ENCODE results near the gene ZNF500.
"Not testable (repeated sequence)": the region's sequence is repeated elsewhere in the genome, so short reads cannot be mapped to it uniquely, and the experiment has no call there.

The ZNF500 gene

DNA sequence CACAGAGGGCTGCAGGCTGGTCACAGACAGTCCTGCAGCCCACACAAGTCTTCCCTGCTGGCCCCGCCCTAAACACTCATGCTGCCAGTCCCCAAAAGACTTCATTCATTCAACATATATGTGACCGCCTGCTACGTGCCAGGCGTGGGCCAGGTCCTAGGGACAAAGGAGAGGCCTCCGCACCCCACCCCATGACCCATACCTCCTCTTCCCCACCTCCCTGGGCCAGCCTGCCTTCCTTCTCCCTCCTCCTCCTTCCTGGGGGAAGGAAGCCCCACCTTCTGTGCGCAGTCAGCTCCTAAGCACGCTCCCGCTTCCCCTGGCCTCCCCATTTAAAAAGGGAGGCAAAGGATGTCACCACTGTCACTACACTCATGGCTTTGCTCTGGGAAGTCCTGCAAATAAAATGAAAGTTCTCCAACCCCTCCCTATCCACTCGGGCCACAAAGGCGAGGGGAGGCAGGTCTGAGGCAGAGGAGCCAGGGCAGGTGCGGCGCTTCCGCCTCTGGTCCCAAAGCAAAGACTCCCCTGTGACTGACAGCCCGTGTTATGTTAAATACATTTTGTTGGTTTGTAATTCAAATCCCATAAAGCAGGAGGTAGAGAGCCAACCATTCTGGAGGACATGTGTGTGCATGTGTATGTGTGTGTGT lies 23.6 kb downstream of the ZNF500 start:
- H4K20me1 ChIP-seq (ENCODE audit: control insufficient read depth, insufficient read depth, low read depth, low read length) = no peaks in the 10 kb centered on the region
- peak overlapping the region; percentile 70 for H3K4me2 ChIP-seq (ENCODE audit: low read length)
- no peaks in the 10 kb centered on the region for H3F3A ChIP-seq (ENCODE audit: control insufficient read depth, insufficient read depth)
- TF ChIP-seq, protein P1, sequence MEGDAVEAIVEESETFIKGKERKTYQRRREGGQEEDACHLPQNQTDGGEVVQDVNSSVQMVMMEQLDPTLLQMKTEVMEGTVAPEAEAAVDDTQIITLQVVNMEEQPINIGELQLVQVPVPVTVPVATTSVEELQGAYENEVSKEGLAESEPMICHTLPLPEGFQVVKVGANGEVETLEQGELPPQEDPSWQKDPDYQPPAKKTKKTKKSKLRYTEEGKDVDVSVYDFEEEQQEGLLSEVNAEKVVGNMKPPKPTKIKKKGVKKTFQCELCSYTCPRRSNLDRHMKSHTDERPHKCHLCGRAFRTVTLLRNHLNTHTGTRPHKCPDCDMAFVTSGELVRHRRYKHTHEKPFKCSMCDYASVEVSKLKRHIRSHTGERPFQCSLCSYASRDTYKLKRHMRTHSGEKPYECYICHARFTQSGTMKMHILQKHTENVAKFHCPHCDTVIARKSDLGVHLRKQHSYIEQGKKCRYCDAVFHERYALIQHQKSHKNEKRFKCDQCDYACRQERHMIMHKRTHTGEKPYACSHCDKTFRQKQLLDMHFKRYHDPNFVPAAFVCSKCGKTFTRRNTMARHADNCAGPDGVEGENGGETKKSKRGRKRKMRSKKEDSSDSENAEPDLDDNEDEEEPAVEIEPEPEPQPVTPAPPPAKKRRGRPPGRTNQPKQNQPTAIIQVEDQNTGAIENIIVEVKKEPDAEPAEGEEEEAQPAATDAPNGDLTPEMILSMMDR (IDR thresholded peaks at IDR 0.05; ENCODE audit: low read depth, low read length, poor library complexity, severe bottlenecking) = no peak
- TF ChIP-seq EZH2phosphoT487 (IDR thresholded peaks at IDR 0.05; ENCODE audit: borderline replicate concordance, low read length) = no peak
- no peaks in the 10 kb centered on the region for H3K9me3 ChIP-seq (ENCODE audit: control insufficient read depth, insufficient read depth, low read length)
- H3K36me3 ChIP-seq (ENCODE audit: control insufficient read depth, low read length) = no peaks in the 10 kb centered on the region
- H3K27ac ChIP-seq (ENCODE audit: low read depth, low read length) = no peak overlapping the region
- no peaks in the 10 kb centered on the region for H3K27me3 ChIP-seq (ENCODE audit: control insufficient read depth, low read length)
- peak overlapping the region; percentile 64 for H3K4me3 ChIP-seq (ENCODE audit: low read length)
- no peaks in the 10 kb centered on the region for H3K79me2 ChIP-seq (ENCODE audit: control insufficient read depth, low read length)
- H3K4me1 ChIP-seq (ENCODE audit: control insufficient read depth, low read length) = peaks cover 29% of the 10 kb centered on the region
- H3K9me2 ChIP-seq (replicated peaks; ENCODE audit: control insufficient read depth, low read length) = no peaks in the 10 kb centered on the region

DNA sequence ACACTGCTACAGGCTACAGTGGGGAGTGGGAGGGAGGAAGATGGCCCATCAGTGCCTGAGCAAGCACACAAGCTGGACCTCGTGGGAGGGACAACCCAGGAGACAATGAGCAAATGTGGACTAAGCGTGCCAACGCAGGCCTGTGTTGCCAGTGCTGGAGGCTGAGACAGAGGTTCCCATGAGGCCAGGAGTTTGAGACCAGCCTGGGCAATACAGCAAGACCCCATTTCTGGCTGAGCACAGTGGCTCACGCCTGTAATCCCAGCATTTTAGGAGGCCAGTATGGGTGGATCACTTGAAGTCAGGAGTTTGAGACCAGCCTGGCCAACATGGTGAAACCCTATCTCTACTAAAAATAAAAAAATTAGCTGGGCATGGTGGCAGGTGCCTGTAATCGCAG lies 28.6 kb downstream of the ZNF500 start:
- not testable (repeated sequence) for H3K4me2 ChIP-seq (ENCODE audit: low read length); H3K79me2 ChIP-seq (ENCODE audit: control insufficient read depth, low read length); H4K20me1 ChIP-seq (ENCODE audit: control insufficient read depth, insufficient read depth, low read depth, low read length); H3K4me3 ChIP-seq (ENCODE audit: low read length); H3K36me3 ChIP-seq (ENCODE audit: control insufficient read depth, low read length); H3F3A ChIP-seq (ENCODE audit: control insufficient read depth, insufficient read depth); H3K27me3 ChIP-seq (ENCODE audit: control insufficient read depth, low read length); H3K9me2 ChIP-seq (replicated peaks; ENCODE audit: control insufficient read depth, low read length); H3K9me3 ChIP-seq (ENCODE audit: control insufficient read depth, insufficient read depth, low read length); H3K27ac ChIP-seq (ENCODE audit: low read depth, low read length)
- H3K4me1 ChIP-seq (ENCODE audit: control insufficient read depth, low read length) = peaks cover 15% of the 10 kb centered on the region

DNA sequence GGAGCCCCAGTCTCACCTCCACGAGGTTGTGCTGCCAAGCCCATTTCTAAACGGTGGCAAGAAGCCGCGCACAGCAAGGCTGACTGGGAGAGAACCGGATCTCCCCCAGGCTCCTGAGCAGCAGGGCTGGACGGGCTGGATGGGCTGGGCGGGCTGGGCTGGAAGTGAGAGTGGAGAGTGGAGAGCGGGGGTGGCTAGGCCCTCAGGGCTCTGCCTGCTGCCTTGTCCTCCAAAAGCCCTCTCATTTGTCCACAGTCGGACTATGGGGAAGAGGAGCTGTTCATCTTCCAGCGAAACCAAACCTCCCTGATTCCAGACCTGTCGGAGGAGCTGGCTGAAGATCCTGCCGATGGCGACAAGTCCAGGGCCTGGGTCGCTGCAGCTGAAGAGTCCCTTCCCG lies 29.4 kb downstream of the ZNF500 start:
- Histone ChIP-seq H3K27ac (ENCODE audit: low read depth, low read length) (no peak overlapping the region), H3K27me3 (ENCODE audit: control insufficient read depth, low read length) (no peaks in the 10 kb centered on the region), H3K79me2 (ENCODE audit: control insufficient read depth, low read length) (peaks cover 11% of the 10 kb centered on the region), H3K9me2 (replicated peaks; ENCODE audit: control insufficient read depth, low read length) (no peaks in the 10 kb centered on the region), H3F3A (ENCODE audit: control insufficient read depth, insufficient read depth) (no peaks in the 10 kb centered on the region), H3K4me3 (ENCODE audit: low read length) (no peak overlapping the region), H3K4me2 (ENCODE audit: low read length) (no peak overlapping the region), H3K36me3 (ENCODE audit: control insufficient read depth, low read length) (no peaks in the 10 kb centered on the region), H3K4me1 (ENCODE audit: control insufficient read depth, low read length) (peaks cover 7% of the 10 kb centered on the region), H4K20me1 (ENCODE audit: control insufficient read depth, insufficient read depth, low read depth, low read length) (no peaks in the 10 kb centered on the region), H3K9me3 (ENCODE audit: control insufficient read depth, insufficient read depth, low read length) (no peaks in the 10 kb centered on the region)
- no peak for TF ChIP-seq EZH2phosphoT487 (IDR thresholded peaks at IDR 0.05; ENCODE audit: borderline replicate concordance, low read length)
- TF ChIP-seq, protein P1 (IDR thresholded peaks at IDR 0.05; ENCODE audit: low read depth, low read length, poor library complexity, severe bottlenecking) = no peak

DNA sequence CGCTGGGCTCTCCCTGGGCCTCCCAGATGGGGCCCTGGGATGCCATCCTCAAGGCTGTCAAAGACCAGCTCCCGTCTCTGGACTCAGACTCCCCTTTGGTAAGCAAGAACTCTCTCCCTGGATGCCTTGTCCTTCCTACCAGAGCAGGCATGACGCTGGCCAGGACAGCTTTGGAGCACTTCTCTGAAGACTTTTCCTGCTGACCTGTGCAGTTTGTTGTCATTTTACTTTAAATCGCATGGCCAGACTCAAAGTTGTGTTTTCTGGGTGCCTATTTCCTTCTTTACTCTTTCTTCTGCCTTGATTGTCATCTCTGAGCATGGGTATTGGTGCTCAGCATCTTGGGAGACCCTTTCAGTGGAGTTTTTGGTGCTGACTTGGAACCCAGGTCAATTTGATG lies 30.4 kb downstream of the ZNF500 start:
- no peak for TF ChIP-seq EZH2phosphoT487 (IDR thresholded peaks at IDR 0.05; ENCODE audit: borderline replicate concordance, low read length)
- TF ChIP-seq, protein P1 (IDR thresholded peaks at IDR 0.05; ENCODE audit: low read depth, low read length, poor library complexity, severe bottlenecking) = no peak
- H3K27me3 ChIP-seq (ENCODE audit: control insufficient read depth, low read length) = no peaks in the 10 kb centered on the region

More for the DNA sequence above, 30.4 kb downstream of the ZNF500 start:
- H3K4me3 ChIP-seq (ENCODE audit: low read length) = no peak overlapping the region
- no peaks in the 10 kb centered on the region for H4K20me1 ChIP-seq (ENCODE audit: control insufficient read depth, insufficient read depth, low read depth, low read length)
- peaks cover 15% of the 10 kb centered on the region for H3K79me2 ChIP-seq (ENCODE audit: control insufficient read depth, low read length)
- H3K4me2 ChIP-seq (ENCODE audit: low read length) = no peak overlapping the region
- no peak overlapping the region for H3K27ac ChIP-seq (ENCODE audit: low read depth, low read length)
- no peaks in the 10 kb centered on the region for H3F3A ChIP-seq (ENCODE audit: control insufficient read depth, insufficient read depth)
- H3K9me2 ChIP-seq (replicated peaks; ENCODE audit: control insufficient read depth, low read length) = no peaks in the 10 kb centered on the region
- H3K9me3 ChIP-seq (ENCODE audit: control insufficient read depth, insufficient read depth, low read length) = no peaks in the 10 kb centered on the region
- H3K36me3 ChIP-seq (ENCODE audit: control insufficient read depth, low read length) = no peaks in the 10 kb centered on the region
- peaks cover 7% of the 10 kb centered on the region for H3K4me1 ChIP-seq (ENCODE audit: control insufficient read depth, low read length)

All from DOHH2 (cell line).